Measurements from ENCODE around the gene SSTR1.
"Not testable (repeated sequence)": the region's sequence is repeated elsewhere in the genome, so short reads cannot be mapped to it uniquely, and the experiment has no call there.

Gene SSTR1

DNA sequence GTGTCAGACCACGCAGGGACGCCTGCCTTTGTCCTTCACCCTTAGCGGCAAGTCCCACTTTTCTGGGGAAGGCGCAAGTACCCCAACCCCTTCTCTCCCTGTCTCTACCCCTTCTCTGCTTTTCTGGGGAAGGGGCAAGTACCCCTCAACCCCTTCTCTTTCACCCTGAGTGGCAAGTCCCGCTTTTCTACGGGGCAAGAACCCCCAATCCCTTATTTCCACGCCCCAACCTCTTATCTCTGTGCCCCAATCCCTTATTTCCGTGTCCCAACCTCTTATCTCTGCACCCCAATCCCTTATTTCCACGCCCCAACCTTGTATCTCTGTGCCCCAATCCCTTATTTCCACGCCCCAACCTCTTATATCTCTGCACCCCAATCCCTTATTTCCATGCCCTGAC, 16.2 kb upstream of the SSTR1 start:
- ATAC-seq (replicated peaks); H3K4me3 Mint-ChIP-seq; H3K36me3 Mint-ChIP-seq (ENCODE audit: insufficient read depth); H3K27ac Mint-ChIP-seq; DNase-seq; H3K27me3 Mint-ChIP-seq; H3K4me1 Mint-ChIP-seq (ENCODE audit: low read depth in 2 of 2): not testable (repeated sequence)
- H3K9me3 Mint-ChIP-seq: peaks cover 0 to 30% of the 10 kb centered on the region in 2 donors

DNA sequence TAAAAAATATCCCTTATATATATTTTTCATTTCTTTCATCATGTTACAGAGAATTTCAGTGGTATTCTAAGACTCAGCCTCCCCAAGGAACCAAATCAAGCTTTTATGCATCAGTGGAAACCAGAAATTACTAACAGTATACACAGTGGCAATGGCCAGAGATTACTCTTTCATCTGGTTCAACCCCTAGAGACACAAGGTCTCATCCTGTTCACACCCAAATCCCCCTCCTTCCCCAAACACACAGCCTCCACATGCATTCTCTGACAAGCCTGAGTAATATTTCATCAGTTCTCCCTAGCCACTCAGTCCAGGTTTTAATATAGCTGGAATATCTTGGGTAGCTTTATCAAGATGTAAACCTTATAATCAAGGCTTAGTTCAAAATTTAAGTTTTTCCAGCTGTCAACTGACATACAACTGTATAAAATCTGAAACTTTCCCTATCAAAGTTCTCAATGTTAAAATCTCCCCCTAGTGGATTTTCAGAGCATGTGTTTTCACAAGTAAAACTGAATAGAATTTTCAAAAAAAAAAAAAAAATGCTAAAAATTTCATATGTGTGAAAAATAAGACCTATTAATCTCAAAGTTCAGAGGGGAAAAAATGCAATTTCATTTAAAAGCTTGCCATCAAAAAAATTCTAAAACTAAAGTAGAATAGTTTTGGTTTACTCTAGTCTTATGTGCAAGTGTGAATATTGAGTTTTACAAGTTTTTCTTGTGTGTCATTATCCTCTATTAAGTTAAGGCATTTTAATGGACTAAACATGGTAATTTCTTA, 10.5 kb upstream of the SSTR1 start:
- no peak overlapping the region for H3K27ac Mint-ChIP-seq
- ATAC-seq (replicated peaks): no peak

DNA sequence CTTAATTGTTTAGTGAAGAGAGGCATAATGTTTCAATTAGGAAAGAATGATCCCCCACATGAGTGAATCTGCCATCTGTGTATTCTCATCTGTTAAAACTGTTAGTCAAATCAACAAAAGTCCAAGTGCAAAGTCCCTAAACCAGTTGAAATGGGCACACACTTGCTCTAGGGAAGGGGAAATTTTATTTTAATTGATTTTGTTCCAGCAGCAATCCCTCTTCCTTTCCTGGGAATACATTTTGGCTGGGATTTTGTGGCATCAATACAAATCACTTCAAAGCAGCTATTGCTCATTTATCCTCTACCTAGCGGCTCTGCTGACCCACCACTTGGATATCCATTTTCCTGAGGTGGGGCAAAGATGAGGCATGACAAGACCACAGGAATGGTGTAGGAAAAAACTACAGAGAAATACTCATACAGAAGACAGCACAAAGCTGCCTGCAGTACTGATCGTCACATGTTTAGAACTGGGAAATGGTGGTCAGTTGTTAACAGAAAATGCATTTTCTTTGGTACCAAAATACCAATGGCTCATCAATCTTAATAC, 9.8 kb upstream of the SSTR1 start:
- no peak overlapping the region for H3K27ac Mint-ChIP-seq
- peaks cover 0 to 7% of the 10 kb centered on the region in 2 donors for H3K9me3 Mint-ChIP-seq
- no peak overlapping the region for H3K4me3 Mint-ChIP-seq
- peaks cover 2 to 7% of the 10 kb centered on the region in 2 donors for H3K4me1 Mint-ChIP-seq (ENCODE audit: low read depth in 2 of 2)
- H3K27me3 Mint-ChIP-seq: no peaks in the 10 kb centered on the region
- ATAC-seq (replicated peaks) (no peak), DNase-seq (no peak)
- H3K36me3 Mint-ChIP-seq (ENCODE audit: insufficient read depth): no peaks in the 10 kb centered on the region

More for the DNA sequence above, 10.5 kb upstream of the SSTR1 start:
- no peaks in the 10 kb centered on the region for H3K27me3 Mint-ChIP-seq
- no peak overlapping the region for H3K4me3 Mint-ChIP-seq
- H3K4me1 Mint-ChIP-seq (ENCODE audit: low read depth in 2 of 2): peaks cover 0 to 7% of the 10 kb centered on the region in 2 donors
- no peaks in the 10 kb centered on the region for H3K36me3 Mint-ChIP-seq (ENCODE audit: insufficient read depth)
- DNase-seq: no peak
- peaks cover 0 to 7% of the 10 kb centered on the region in 2 donors for H3K9me3 Mint-ChIP-seq

DNA sequence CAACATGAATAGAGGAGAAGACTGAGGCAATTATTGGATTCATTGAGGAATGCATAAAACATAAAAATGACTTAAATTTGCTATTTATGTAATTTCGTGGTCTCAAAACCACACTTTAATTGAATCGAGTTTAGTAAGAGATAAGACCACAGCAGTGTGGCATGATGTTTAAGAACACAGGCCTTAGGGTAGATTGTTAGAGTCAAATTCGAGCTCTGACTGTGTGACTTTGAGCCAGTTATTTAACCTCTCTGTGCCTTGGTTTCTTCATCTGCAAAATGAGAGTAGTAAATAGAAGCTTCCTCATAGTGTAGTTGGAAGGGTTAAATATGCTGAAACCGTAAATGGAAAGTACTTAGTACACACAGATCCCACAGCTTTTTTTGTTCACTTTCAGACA, 9.3 kb upstream of the SSTR1 start:
- DNase-seq (no peak), ATAC-seq (replicated peaks) (no peak)
- H3K4me3 Mint-ChIP-seq: no peak overlapping the region
- no peaks in the 10 kb centered on the region for H3K36me3 Mint-ChIP-seq (ENCODE audit: insufficient read depth)
- no peak overlapping the region for H3K27ac Mint-ChIP-seq
- peaks cover 2 to 7% of the 10 kb centered on the region in 2 donors for H3K4me1 Mint-ChIP-seq (ENCODE audit: low read depth in 2 of 2)
- H3K27me3 Mint-ChIP-seq: no peaks in the 10 kb centered on the region
- H3K9me3 Mint-ChIP-seq: peaks cover 0 to 7% of the 10 kb centered on the region in 2 donors

DNA sequence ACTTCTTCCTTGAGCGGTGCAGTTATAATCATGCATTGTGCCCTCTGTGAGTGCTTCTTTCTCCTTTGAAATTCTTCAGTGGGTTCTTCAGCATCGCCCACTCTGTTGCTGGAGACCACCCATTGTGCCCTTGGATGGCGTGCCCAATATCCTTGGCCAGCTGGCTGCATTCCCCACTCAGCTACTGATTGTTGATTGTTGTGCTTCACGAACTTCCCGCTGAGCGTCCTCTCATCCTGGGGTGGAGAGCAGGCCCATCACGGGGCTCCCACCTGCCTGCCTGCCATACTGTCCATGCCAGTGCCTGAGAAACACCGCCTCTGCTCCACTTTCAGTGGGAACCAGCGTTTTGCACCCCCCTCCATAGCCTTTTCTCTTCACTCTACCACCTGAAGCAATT, 8.6 kb upstream of the SSTR1 start:
- ATAC-seq (replicated peaks): no peak
- H3K4me1 Mint-ChIP-seq (ENCODE audit: low read depth in 2 of 2): peaks cover 2 to 7% of the 10 kb centered on the region in 2 donors
- DNase-seq: no peak
- no peak overlapping the region for H3K27ac Mint-ChIP-seq
- H3K27me3 Mint-ChIP-seq: no peaks in the 10 kb centered on the region
- no peaks in the 10 kb centered on the region for H3K36me3 Mint-ChIP-seq (ENCODE audit: insufficient read depth)
- H3K4me3 Mint-ChIP-seq: no peak overlapping the region
- H3K9me3 Mint-ChIP-seq: peaks cover 0 to 7% of the 10 kb centered on the region in 2 donors

- no peaks in the 10 kb centered on the region for H3K36me3 Mint-ChIP-seq (ENCODE audit: insufficient read depth)
- DNase-seq: no peak
- H3K9me3 Mint-ChIP-seq: peaks cover 0 to 2% of the 10 kb centered on the region in 2 donors
- H3K27ac Mint-ChIP-seq: no peak overlapping the region
- H3K27me3 Mint-ChIP-seq: no peaks in the 10 kb centered on the region
- no peak for ATAC-seq (replicated peaks)
- H3K4me3 Mint-ChIP-seq: no peak overlapping the region
- H3K4me1 Mint-ChIP-seq (ENCODE audit: low read depth in 2 of 2): peaks cover 2 to 7% of the 10 kb centered on the region in 2 donors
Observed at GRCh38 chr14:38199739-38200138, 8.0 kb upstream of the SSTR1 start.

DNA sequence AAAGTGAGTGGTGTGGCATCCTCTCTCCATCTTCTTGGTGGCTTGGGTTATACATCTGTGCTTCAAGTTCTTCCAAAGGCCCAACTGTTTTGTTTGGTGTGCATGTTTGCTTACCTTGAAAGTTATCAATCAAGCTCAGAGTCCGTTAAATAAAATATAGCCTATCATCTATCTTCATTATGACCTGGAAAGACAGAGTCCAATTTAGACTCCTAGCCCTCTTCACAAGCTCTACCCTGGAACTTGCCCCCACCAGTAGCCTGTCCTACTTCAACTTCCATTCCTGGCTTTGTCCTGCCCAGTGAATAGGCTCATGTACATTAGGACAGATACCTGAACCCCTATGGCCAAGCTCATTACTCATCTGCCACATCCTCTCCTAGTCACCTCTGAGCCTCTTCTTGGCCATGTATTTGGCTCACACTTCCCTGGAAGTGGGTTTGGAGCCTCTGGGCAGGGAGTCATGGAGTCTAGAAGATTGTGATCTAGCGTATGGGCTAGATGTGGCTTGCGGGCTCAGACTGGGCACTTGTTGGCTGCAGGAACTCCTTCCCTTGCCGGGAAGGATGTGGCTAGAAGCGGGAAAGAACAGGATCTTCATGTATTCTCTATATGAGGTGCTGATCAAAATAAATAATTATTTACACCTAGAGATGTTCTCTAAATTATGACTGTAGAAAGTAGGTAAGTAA, 6.4 kb upstream of the SSTR1 start:
- DNase-seq (no peak), ATAC-seq (replicated peaks) (no peak)
- Mint-ChIP-seq H3K36me3 (ENCODE audit: insufficient read depth) (no peaks in the 10 kb centered on the region), H3K27ac (no peak overlapping the region), H3K4me1 (ENCODE audit: low read depth in 2 of 2) (peaks cover 2 to 7% of the 10 kb centered on the region in 2 donors), H3K9me3 (peaks cover 0 to 2% of the 10 kb centered on the region in 2 donors), H3K4me3 (no peak overlapping the region), H3K27me3 (peaks cover 7 to 12% of the 10 kb centered on the region in 2 donors)

DNA sequence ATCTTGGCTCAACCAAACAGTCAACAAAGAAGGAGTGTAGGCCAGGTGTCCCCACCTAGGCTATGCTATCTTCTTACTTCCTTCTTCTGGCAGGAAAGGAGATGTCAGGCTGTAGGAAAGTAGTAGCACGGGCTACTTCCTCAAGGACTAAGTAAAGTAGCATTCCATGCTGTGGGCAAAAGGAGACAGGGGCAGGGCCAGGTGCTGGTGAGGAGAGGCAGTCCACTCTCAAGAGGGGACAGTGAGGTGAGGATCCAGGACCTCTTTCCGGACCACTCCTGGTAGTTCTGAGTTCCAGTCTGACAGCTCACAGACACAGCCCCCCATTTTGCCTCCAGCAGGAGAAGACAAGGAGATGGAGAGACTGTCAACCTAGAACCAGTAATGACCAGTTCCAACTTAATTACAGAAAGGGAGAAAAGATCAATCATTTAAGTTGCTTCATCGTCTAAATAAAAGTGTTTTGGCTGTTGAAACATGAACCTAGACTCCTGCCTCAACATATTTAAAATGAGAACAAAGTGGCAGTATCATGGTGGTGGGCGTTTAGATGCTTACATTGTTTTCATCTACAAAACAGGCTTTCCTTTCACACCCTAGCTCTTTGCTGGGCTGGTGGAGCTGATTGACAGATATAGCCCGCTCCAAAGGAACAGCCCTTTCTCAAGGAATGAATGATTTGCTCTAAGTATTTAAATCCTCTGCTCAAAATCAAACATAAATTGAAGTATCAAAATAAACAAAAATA, 5.1 kb upstream of the SSTR1 start:
- no peak for ATAC-seq (replicated peaks)
- H3K36me3 Mint-ChIP-seq (ENCODE audit: insufficient read depth): no peaks in the 10 kb centered on the region
- H3K4me3 Mint-ChIP-seq: no peak overlapping the region
- peaks cover 15 to 23% of the 10 kb centered on the region in 2 donors for H3K27me3 Mint-ChIP-seq
- no peak overlapping the region for H3K27ac Mint-ChIP-seq
- no peak for DNase-seq
- H3K4me1 Mint-ChIP-seq (ENCODE audit: low read depth in 2 of 2): peaks cover 0 to 2% of the 10 kb centered on the region in 2 donors
- H3K9me3 Mint-ChIP-seq: peaks cover 0 to 2% of the 10 kb centered on the region in 2 donors

DNA sequence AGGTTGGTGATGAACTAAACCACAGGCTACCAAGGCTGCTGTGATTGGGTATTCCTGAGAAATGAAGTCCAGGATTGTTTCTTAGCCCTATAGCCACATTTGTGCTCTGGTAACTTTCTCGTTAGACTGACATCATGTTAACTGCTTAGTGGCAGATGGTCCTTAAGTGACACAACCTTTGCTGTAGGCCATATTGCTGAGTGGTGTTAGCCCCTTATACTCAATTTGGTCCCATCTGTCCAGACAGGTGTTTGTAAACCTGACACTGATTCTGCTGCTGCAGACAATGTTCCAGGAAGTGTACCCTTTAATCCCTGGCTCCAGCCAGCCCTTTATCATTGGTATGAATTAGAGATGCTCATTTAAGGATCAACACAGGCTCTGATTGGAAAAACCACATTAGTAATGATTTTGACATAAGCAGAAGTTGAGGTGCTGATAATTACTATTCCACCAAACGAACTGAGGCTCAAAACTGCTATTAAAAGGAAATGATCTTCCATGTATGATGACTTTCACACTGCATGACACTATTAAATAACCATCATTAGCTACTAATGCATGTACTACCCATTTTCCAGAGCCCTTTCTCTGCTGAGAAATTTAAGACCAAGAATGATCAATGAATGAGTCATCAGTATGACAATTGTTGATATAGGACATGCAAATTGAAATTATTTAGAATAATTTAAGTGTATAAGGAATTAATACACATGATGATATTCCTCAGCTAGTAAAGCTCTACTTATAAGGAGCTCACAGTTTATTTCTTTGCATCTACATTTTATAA, 3.6 kb upstream of the SSTR1 start:
- Mint-ChIP-seq H3K27ac (no peak overlapping the region), H3K36me3 (ENCODE audit: insufficient read depth) (no peaks in the 10 kb centered on the region), H3K9me3 (peaks cover 0 to 2% of the 10 kb centered on the region in 2 donors), H3K27me3 (peaks cover 30 to 36% of the 10 kb centered on the region in 2 donors), H3K4me1 (ENCODE audit: low read depth in 2 of 2) (peaks cover 0 to 2% of the 10 kb centered on the region in 2 donors), H3K4me3 (no peak overlapping the region)
- no peak for DNase-seq
- ATAC-seq (replicated peaks): no peak

DNA sequence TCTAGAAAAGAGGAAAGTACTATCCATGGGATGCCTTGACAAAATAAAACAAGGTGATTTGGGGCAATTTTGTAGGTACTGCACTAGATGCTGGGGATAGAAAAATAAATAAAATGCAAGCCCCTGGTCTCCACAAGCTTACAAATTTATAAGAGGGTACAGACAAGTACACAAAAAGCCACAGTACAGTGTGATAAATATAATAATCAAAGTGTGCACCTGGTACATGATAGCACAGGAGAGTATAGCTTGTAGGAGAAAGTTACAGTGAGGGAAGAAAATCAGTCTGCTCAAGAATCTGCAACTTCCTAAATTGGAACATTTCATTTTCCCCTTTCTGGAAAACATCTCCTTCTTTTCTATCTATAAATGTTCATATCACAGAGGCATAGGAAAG, 3.0 kb upstream of the SSTR1 start:
- DNase-seq: no peak
- Mint-ChIP-seq H3K36me3 (ENCODE audit: insufficient read depth) (no peaks in the 10 kb centered on the region), H3K27me3 (peaks cover 36 to 41% of the 10 kb centered on the region in 2 donors)

DNA sequence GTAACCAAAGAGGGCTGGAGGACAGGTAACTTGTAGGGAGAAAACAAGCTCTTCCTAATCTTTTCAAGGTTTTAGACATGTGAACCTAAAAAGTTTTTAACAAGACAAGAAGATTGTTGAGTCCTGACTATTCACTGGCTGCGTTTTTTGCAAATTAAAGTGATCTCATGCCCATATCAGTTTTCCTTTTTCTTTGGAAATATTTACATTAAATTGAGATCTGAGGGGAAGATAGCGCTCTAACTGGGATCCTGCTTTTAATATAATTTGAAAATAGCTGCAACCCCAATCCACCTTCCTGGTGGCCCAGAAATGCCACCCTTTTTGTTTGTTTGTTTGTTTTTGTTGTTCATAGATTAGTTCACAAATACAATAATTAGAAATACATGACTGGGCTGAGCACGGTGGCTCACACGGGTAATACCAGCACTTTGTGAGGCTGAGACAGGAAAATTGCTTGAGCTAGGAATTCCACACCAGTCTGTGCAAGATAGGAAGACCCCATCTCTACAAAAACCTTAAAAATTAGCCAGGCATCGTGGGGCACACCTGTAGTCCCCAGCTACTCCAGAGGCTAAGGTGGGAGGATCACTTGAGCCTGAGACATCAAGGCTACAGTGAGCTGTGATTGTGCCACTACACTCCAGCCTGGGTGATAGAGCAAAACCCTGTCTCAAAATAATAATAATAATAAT, 2.4 kb upstream of the SSTR1 start:
- Mint-ChIP-seq H3K4me3 (no peak overlapping the region), H3K27ac (no peak overlapping the region), H3K27me3 (peaks cover 41 to 47% of the 10 kb centered on the region in 2 donors), H3K36me3 (ENCODE audit: insufficient read depth) (no peaks in the 10 kb centered on the region), H3K9me3 (peaks cover 2 to 5% of the 10 kb centered on the region in 2 donors), H3K4me1 (ENCODE audit: low read depth in 2 of 2) (peaks cover 4 to 7% of the 10 kb centered on the region in 2 donors)
- ATAC-seq (replicated peaks) (no peak), DNase-seq (no peak)

More for the DNA sequence above, 3.0 kb upstream of the SSTR1 start:
- ATAC-seq (replicated peaks): no peak
- H3K4me1 Mint-ChIP-seq (ENCODE audit: low read depth in 2 of 2): peaks cover 3 to 5% of the 10 kb centered on the region in 2 donors
- H3K27ac Mint-ChIP-seq: no peak overlapping the region
- no peak overlapping the region for H3K4me3 Mint-ChIP-seq
- H3K9me3 Mint-ChIP-seq: peaks cover 2 to 4% of the 10 kb centered on the region in 2 donors

DNA sequence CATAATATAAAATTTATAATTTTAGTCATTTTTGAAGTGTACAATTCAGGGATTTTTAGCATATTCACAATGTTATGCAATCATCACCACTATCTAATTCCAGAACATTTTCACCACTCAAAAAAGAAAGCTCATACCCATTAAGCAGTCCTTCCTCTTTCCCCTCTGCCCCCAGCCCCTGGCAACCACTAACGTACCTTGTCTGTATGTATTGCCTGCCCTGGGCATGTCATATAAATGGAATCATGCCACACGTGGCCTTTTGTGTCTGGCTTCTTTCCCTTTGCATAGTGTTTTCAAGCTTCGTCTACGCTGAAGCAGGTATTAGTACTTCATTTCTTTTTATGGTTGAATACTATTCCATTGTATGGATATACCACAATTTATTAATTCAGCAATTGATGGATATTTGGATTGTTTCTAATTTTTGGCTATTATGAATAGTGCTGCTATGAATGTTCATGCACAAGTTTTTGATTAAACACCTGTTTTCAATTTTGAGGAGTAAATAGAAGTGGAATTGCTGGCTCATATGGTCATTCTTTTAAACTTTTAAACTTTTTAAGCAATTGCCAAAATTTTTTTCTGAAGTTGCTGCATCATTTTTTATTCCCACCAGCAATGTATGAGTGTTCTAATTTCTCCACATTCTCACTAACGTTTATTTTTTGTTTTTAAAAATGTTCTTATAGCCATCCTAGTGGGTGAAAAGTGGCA, 1.6 kb upstream of the SSTR1 start:
- Mint-ChIP-seq H3K9me3 (peaks cover 2 to 5% of the 10 kb centered on the region in 2 donors), H3K27me3 (peaks cover 50 to 55% of the 10 kb centered on the region in 2 donors), H3K27ac (no peak overlapping the region), H3K4me1 (ENCODE audit: low read depth in 2 of 2) (peaks cover 4 to 9% of the 10 kb centered on the region in 2 donors), H3K4me3 (no peak overlapping the region), H3K36me3 (ENCODE audit: insufficient read depth) (no peaks in the 10 kb centered on the region)
- DNase-seq (no peak), ATAC-seq (replicated peaks) (no peak)
